Measurements from ENCODE around the gene CAMKMT. TPM values are rescaled to one million over a fixed set of nuclear protein-coding genes. Genes with fewer than 3 reads are reported as not detected.

CAMKMT gene
- total and polyA plus RNA-seq, 2 experiments from 2014 or later = 26.5 to 29.5 TPM

DNA sequence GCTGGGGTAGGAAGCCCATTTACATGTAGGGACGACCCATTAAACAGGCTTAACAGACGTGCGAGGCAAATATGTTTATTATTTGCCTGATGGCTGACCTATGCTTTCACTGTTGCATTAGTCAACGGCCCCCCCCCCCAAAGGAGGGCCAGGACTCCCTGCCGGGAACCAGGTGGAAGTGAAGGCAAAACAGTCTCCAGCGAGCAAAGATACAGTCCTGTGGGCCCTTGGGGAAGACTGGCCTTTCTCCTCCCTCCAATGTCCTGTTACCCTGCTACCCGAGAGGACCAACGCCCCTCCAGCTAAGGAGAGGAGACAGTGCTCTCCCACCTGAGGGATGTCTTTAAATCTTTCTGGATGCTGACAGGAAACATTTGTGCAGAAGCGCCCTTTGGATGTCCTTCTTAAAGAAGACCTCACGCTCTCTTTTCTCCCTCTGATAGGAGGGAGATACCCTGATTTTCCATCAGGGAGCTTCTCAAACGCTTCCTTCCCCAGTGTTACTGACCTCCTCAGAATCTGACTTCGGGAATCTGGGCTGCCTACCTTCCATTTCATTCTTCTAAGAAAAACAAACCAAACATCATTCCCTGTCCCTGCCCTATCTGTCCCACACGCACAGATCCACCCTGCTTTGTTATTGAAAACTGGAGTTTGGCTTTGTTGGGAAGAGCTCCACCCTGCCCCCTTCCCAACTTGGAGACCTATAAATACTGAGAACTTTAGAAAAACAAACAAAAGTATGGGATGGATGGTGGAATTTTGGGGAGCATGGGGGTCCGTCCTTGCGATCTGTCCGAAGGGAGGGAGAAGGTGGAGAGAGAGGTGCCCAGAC is 443.9 kb downstream of the CAMKMT start:
- Mint-ChIP-seq H3K27ac (no peak overlapping the region), H3K27me3 (ENCODE audit: insufficient read depth, low read depth, poor library complexity) (peaks cover 38% of the 10 kb centered on the region), H3K4me3 (peak overlapping the region; percentile 43), H3K36me3 (ENCODE audit: low read depth) (no peaks in the 10 kb centered on the region), H3K9me3 (no peaks in the 10 kb centered on the region; the same call in 2 of the 3 replicates), H3K4me1 (peaks cover 61% of the 10 kb centered on the region)
- no peak for TF ChIP-seq ZNF331 (CRISPR knock-in tag; IDR thresholded peaks at IDR 0.05; ENCODE audit: low read depth)
- no peak for TF ChIP-seq ZNF462 (CRISPR knock-in tag; IDR thresholded peaks at IDR 0.05)
- TF ChIP-seq, protein P1, sequence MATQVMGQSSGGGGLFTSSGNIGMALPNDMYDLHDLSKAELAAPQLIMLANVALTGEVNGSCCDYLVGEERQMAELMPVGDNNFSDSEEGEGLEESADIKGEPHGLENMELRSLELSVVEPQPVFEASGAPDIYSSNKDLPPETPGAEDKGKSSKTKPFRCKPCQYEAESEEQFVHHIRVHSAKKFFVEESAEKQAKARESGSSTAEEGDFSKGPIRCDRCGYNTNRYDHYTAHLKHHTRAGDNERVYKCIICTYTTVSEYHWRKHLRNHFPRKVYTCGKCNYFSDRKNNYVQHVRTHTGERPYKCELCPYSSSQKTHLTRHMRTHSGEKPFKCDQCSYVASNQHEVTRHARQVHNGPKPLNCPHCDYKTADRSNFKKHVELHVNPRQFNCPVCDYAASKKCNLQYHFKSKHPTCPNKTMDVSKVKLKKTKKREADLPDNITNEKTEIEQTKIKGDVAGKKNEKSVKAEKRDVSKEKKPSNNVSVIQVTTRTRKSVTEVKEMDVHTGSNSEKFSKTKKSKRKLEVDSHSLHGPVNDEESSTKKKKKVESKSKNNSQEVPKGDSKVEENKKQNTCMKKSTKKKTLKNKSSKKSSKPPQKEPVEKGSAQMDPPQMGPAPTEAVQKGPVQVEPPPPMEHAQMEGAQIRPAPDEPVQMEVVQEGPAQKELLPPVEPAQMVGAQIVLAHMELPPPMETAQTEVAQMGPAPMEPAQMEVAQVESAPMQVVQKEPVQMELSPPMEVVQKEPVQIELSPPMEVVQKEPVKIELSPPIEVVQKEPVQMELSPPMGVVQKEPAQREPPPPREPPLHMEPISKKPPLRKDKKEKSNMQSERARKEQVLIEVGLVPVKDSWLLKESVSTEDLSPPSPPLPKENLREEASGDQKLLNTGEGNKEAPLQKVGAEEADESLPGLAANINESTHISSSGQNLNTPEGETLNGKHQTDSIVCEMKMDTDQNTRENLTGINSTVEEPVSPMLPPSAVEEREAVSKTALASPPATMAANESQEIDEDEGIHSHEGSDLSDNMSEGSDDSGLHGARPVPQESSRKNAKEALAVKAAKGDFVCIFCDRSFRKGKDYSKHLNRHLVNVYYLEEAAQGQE (IDR thresholded peaks at IDR 0.05; ENCODE audit: unreplicated experiment) = no peak
- no peak for TF ChIP-seq POLR2AphosphoS5 (IDR thresholded peaks at IDR 0.05; ENCODE audit: low read depth)
- no peak for TF ChIP-seq EZH2 (IDR thresholded peaks at IDR 0.05; ENCODE audit: low read depth, unreplicated experiment)
- no peak for TF ChIP-seq EZH2phosphoT487 (IDR thresholded peaks at IDR 0.05; ENCODE audit: unreplicated experiment)
- no peak for TF ChIP-seq JUNB (IDR thresholded peaks at IDR 0.05; ENCODE audit: unreplicated experiment)
- no peak for TF ChIP-seq STAT1 (IDR thresholded peaks at IDR 0.05; ENCODE audit: unreplicated experiment)
- TF ChIP-seq, protein P2, sequence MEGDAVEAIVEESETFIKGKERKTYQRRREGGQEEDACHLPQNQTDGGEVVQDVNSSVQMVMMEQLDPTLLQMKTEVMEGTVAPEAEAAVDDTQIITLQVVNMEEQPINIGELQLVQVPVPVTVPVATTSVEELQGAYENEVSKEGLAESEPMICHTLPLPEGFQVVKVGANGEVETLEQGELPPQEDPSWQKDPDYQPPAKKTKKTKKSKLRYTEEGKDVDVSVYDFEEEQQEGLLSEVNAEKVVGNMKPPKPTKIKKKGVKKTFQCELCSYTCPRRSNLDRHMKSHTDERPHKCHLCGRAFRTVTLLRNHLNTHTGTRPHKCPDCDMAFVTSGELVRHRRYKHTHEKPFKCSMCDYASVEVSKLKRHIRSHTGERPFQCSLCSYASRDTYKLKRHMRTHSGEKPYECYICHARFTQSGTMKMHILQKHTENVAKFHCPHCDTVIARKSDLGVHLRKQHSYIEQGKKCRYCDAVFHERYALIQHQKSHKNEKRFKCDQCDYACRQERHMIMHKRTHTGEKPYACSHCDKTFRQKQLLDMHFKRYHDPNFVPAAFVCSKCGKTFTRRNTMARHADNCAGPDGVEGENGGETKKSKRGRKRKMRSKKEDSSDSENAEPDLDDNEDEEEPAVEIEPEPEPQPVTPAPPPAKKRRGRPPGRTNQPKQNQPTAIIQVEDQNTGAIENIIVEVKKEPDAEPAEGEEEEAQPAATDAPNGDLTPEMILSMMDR (conservative IDR thresholded peaks at IDR 0.05; ENCODE audit: low read depth in 2 of 2) = no peak
- TF ChIP-seq, protein P3, sequence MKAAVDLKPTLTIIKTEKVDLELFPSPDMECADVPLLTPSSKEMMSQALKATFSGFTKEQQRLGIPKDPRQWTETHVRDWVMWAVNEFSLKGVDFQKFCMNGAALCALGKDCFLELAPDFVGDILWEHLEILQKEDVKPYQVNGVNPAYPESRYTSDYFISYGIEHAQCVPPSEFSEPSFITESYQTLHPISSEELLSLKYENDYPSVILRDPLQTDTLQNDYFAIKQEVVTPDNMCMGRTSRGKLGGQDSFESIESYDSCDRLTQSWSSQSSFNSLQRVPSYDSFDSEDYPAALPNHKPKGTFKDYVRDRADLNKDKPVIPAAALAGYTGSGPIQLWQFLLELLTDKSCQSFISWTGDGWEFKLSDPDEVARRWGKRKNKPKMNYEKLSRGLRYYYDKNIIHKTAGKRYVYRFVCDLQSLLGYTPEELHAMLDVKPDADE (IDR thresholded peaks at IDR 0.05) = no peak
- TF ChIP-seq CREB1 (CRISPR knock-in tag; IDR thresholded peaks at IDR 0.05; ENCODE audit: low read depth) = no peak
- TF ChIP-seq ZNF114 (CRISPR knock-in tag; IDR thresholded peaks at IDR 0.05) = no peak
- no peak for TF ChIP-seq NANOG (IDR thresholded peaks at IDR 0.05; ENCODE audit: borderline replicate concordance)
- Histone ChIP-seq H4K20me1 (replicated peaks; ENCODE audit: insufficient read depth) (no peaks in the 10 kb centered on the region), H3K4me1 (ENCODE audit: insufficient read depth) (peaks cover 56% of the 10 kb centered on the region), H3K79me2 (replicated peaks; ENCODE audit: insufficient read depth) (no peaks in the 10 kb centered on the region), H3K27ac (ENCODE audit: low read depth) (no peak overlapping the region), H3K4me2 (peak overlapping the region; percentile 75), H3F3A (replicated peaks; ENCODE audit: low read depth) (peaks cover 22% of the 10 kb centered on the region), H3K27me3 (ENCODE audit: insufficient read depth) (peaks cover 71% of the 10 kb centered on the region), H3K36me3 (ENCODE audit: insufficient read depth) (no peaks in the 10 kb centered on the region), H3K4me3 (peak overlapping the region; percentile 44), H3K9me2 (ENCODE audit: insufficient read depth) (no peaks in the 10 kb centered on the region), H2AFZ (no peak overlapping the region)
- ATAC-seq (peak; percentile 15), DNase-seq (ENCODE audit: low spot score) (peak; percentile 63)

Data from GM23338 (cell line).